ENCODE results near the gene TSPAN31. TPM values are rescaled to one million over a fixed set of nuclear protein-coding genes. Genes with fewer than 3 reads are reported as not detected.

TSPAN31 gene
- total and polyA plus RNA-seq, 2 experiments from 2014 or later: 15.5 to 15.6 TPM

GRCh38 chr12:57770734-57771133, 25.9 kb downstream of the TSPAN31 start (continued):
- TF ChIP-seq REST (IDR thresholded peaks at IDR 0.05; ENCODE audit: unreplicated experiment): no peak
- no peak for TF ChIP-seq EZH2phosphoT487 (IDR thresholded peaks at IDR 0.05; ENCODE audit: unreplicated experiment)
- TF ChIP-seq ZNF114 (CRISPR knock-in tag; IDR thresholded peaks at IDR 0.05): no peak
- TF ChIP-seq NANOG (IDR thresholded peaks at IDR 0.05; ENCODE audit: borderline replicate concordance): no peak
- no peak for TF ChIP-seq POLR2AphosphoS5 (IDR thresholded peaks at IDR 0.05; ENCODE audit: low read depth)

GRCh38 chr12:57771236-57771872, 26.5 kb downstream of the TSPAN31 start:
- ATAC-seq: peak; percentile 64
- Histone ChIP-seq H3K27ac (ENCODE audit: low read depth) (peak overlapping the region; percentile 95), H3K4me2 (peak overlapping the region; percentile 99), H3K36me3 (ENCODE audit: insufficient read depth) (no peaks in the 10 kb centered on the region; the same call in 1 of the 2 replicates), H3K4me3 (peak overlapping the region; percentile 78), H3K9me2 (ENCODE audit: insufficient read depth) (no peaks in the 10 kb centered on the region), H2AFZ (no peak overlapping the region), H3K27me3 (ENCODE audit: insufficient read depth) (peaks cover 35% of the 10 kb centered on the region), H4K20me1 (replicated peaks; ENCODE audit: insufficient read depth) (peaks cover 7% of the 10 kb centered on the region; the same call in 1 of the 2 replicates), H3F3A (replicated peaks; ENCODE audit: low read depth) (peaks cover 5% of the 10 kb centered on the region; the same call in 1 of the 2 replicates), H3K4me1 (ENCODE audit: insufficient read depth) (peaks cover 10% of the 10 kb centered on the region; the same call in 1 of the 2 replicates), H3K79me2 (replicated peaks; ENCODE audit: insufficient read depth) (no peaks in the 10 kb centered on the region)
- peaks cover 22% of the 10 kb centered on the region for H3K27me3 Mint-ChIP-seq (ENCODE audit: insufficient read depth, low read depth, poor library complexity)
- peak overlapping the region; percentile 100 for H3K27ac Mint-ChIP-seq
- H3K9me3 Mint-ChIP-seq: no peaks in the 10 kb centered on the region; the same call in 2 of the 3 replicates
- TF ChIP-seq ETS1 (IDR thresholded peaks at IDR 0.05) (no peak), JUNB (IDR thresholded peaks at IDR 0.05; ENCODE audit: unreplicated experiment) (no peak), EZH2 (IDR thresholded peaks at IDR 0.05; ENCODE audit: low read depth, unreplicated experiment) (no peak), ZNF114 (CRISPR knock-in tag; IDR thresholded peaks at IDR 0.05) (no peak), ZNF331 (CRISPR knock-in tag; IDR thresholded peaks at IDR 0.05; ENCODE audit: low read depth) (no peak)
- TF ChIP-seq, protein P1, sequence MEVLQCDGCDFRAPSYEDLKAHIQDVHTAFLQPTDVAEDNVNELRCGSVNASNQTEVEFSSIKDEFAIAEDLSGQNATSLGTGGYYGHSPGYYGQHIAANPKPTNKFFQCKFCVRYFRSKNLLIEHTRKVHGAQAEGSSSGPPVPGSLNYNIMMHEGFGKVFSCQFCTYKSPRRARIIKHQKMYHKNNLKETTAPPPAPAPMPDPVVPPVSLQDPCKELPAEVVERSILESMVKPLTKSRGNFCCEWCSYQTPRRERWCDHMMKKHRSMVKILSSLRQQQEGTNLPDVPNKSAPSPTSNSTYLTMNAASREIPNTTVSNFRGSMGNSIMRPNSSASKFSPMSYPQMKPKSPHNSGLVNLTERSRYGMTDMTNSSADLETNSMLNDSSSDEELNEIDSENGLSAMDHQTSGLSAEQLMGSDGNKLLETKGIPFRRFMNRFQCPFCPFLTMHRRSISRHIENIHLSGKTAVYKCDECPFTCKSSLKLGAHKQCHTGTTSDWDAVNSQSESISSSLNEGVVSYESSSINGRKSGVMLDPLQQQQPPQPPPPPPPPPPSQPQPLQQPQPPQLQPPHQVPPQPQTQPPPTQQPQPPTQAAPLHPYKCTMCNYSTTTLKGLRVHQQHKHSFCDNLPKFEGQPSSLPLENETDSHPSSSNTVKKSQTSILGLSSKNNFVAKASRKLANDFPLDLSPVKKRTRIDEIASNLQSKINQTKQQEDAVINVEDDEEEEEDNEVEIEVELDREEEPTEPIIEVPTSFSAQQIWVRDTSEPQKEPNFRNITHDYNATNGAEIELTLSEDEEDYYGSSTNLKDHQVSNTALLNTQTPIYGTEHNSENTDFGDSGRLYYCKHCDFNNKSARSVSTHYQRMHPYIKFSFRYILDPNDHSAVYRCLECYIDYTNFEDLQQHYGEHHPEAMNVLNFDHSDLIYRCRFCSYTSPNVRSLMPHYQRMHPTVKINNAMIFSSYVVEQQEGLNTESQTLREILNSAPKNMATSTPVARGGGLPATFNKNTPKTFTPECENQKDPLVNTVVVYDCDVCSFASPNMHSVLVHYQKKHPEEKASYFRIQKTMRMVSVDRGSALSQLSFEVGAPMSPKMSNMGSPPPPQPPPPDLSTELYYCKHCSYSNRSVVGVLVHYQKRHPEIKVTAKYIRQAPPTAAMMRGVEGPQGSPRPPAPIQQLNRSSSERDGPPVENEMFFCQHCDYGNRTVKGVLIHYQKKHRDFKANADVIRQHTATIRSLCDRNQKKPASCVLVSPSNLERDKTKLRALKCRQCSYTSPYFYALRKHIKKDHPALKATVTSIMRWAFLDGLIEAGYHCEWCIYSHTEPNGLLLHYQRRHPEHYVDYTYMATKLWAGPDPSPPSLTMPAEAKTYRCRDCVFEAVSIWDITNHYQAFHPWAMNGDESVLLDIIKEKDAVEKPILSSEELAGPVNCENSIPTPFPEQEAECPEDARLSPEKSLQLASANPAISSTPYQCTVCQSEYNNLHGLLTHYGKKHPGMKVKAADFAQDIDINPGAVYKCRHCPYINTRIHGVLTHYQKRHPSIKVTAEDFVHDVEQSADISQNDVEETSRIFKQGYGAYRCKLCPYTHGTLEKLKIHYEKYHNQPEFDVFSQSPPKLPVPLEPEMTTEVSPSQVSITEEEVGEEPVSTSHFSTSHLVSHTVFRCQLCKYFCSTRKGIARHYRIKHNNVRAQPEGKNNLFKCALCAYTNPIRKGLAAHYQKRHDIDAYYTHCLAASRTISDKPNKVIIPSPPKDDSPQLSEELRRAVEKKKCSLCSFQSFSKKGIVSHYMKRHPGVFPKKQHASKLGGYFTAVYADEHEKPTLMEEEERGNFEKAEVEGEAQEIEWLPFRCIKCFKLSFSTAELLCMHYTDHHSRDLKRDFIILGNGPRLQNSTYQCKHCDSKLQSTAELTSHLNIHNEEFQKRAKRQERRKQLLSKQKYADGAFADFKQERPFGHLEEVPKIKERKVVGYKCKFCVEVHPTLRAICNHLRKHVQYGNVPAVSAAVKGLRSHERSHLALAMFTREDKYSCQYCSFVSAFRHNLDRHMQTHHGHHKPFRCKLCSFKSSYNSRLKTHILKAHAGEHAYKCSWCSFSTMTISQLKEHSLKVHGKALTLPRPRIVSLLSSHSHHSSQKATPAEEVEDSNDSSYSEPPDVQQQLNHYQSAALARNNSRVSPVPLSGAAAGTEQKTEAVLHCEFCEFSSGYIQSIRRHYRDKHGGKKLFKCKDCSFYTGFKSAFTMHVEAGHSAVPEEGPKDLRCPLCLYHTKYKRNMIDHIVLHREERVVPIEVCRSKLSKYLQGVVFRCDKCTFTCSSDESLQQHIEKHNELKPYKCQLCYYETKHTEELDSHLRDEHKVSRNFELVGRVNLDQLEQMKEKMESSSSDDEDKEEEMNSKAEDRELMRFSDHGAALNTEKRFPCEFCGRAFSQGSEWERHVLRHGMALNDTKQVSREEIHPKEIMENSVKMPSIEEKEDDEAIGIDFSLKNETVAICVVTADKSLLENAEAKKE (CRISPR knock-in tag; IDR thresholded peaks at IDR 0.05): no peak
- peaks cover 35% of the 10 kb centered on the region for H3K36me3 Mint-ChIP-seq (ENCODE audit: low read depth)
- peak; percentile 99 for DNase-seq (ENCODE audit: low spot score)
- peaks cover 19% of the 10 kb centered on the region for H3K4me1 Mint-ChIP-seq
- peak overlapping the region; percentile 98 for H3K4me3 Mint-ChIP-seq

Data from GM23338 (cell line).